Measurements from ENCODE around the gene CYP2S1.

DNA sequence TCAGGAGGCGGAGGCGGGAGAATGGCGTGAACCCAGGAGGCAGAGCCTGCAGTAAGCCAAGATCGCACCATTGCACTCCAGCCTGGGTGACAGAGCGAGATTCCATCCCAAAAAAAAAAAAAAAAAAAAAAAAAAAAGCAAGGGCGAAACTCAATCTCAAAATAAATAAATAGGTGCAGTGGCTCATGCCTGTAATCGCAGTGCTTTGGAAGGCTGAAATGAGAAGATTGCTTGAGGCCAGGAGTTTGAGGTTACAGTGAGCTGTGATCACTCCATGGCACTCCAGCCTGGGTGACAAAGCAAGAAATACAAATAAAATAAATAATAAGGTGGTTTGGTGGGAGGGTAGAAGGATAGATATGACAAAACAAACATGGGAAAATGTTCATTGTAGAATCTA lies 39.0 kb upstream of the CYP2S1 start:
- TF ChIP-seq POLR2A (IDR thresholded peaks at IDR 0.05) (no peak), CTCF (IDR thresholded peaks at IDR 0.05) (no peak)

Measured in prostate gland (tissue), 2 donors.